Neuron (in vitro differentiated cells): ENCODE data around the gene DVL1.
A peak's percentile ranks its signal among the peaks of the same experiment; 100 is the strongest.
"Not testable (repeated sequence)": the region's sequence is repeated elsewhere in the genome, so short reads cannot be mapped to it uniquely, and the experiment has no call there.

Experiments
- H2AFZ ChIP-seq: one replicate; pipeline ENCODE4 v1.6.1; 2013; ENCODE audit warnings: low read depth, mild to moderate bottlenecking, inconsistent platforms, low read length, moderate library complexity
- H3K27me3 ChIP-seq: one replicate; pipeline ENCODE4 v1.6.1; 2013; ENCODE audit warnings: low read length; ENCODE audit not compliant: insufficient read depth
- H3K36me3 ChIP-seq: one replicate; pipeline ENCODE4 v1.6.1; 2013; ENCODE audit warnings: low read length; ENCODE audit not compliant: insufficient read depth
- H3K4me1 ChIP-seq: one replicate; pipeline ENCODE4 v1.6.1; 2013; ENCODE audit warnings: low read length; ENCODE audit not compliant: insufficient read depth
- H3K4me3 ChIP-seq: 2 replicates; pipeline ENCODE4 v1.5.1; 2013; ENCODE audit warnings: mild to moderate bottlenecking, low read length, moderate library complexity
- H3K9me3 ChIP-seq: one replicate; pipeline ENCODE4 v1.6.1; 2013; ENCODE audit warnings: low read length

Gene DVL1

DNA sequence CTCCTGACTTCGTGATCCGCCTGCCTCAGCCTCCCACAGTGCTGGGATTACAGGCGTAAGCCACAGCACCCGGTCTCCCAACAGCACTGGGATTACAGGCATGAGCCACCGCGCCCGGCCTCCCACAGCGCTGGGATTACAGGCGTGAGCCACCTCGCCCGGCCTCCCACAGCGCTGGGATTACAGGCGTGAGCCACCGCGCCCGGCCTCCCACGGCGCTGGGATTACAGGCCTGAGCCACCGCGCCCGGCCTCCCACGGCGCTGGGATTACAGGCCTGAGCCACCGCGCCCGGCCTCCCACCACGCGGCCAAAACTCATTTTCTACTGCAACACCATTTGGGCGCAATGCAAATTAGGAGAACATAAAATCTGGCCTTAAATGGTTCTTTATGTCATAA is 36.1 kb upstream of the DVL1 start:
- not testable (repeated sequence) for H3K4me3 ChIP-seq, H3K9me3 ChIP-seq, H2AFZ ChIP-seq, H3K4me1 ChIP-seq, H3K27me3 ChIP-seq
- H3K36me3 ChIP-seq: peaks cover 54% of the 10 kb centered on the region

DNA sequence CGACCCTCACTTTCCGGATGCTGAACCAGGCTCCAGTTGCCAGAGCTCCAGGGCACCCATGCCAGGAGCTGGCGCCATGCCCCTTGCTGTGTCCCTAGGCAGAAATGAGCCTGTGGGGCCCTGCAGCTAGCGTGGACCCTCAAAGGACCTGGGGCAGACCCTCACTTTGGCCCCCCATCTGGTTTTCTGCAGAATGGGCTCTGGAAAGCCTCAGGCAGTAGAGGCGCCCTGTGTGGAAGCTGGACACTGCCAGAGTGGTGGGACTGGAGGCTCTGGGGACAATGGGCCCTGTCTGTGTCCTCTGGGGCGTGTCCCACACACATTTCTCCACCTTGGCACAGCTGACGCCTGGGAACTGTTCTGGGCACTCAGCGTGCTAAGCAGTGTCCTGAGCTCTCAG is 32.1 kb upstream of the DVL1 start:
- H3K9me3 ChIP-seq: peaks cover 6% of the 10 kb centered on the region

DNA sequence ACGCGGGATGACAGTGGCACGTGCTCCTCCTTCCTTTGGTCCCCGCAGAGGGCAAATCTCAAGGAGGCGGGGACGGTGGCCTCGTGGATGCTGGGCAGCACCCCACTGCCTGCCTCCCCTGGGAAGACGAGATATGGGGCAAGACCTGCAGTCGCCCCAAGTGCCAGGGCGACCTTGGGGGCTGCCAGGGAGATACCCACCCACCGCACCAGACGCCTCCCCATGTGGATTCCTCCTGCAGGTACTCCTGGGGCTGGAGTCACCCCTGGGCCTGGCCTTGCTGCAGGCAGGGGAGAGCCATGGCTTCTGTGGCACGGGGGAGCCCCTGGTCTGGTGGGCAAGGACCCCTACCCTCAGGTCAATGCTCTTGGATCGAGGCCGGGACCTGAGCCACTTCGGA is 31.6 kb upstream of the DVL1 start:
- Histone ChIP-seq H3K4me1 (peaks cover 2% of the 10 kb centered on the region), H3K27me3 (no peaks in the 10 kb centered on the region), H2AFZ (no peak overlapping the region), H3K36me3 (peaks cover 12% of the 10 kb centered on the region), H3K4me3 (no peak overlapping the region), H3K9me3 (peaks cover 4% of the 10 kb centered on the region)

More for the DNA sequence above, 32.1 kb upstream of the DVL1 start:
- peaks cover 17% of the 10 kb centered on the region for H3K36me3 ChIP-seq
- H2AFZ ChIP-seq: no peak overlapping the region
- no peaks in the 10 kb centered on the region for H3K4me1 ChIP-seq
- no peak overlapping the region for H3K4me3 ChIP-seq
- no peaks in the 10 kb centered on the region for H3K27me3 ChIP-seq

DNA sequence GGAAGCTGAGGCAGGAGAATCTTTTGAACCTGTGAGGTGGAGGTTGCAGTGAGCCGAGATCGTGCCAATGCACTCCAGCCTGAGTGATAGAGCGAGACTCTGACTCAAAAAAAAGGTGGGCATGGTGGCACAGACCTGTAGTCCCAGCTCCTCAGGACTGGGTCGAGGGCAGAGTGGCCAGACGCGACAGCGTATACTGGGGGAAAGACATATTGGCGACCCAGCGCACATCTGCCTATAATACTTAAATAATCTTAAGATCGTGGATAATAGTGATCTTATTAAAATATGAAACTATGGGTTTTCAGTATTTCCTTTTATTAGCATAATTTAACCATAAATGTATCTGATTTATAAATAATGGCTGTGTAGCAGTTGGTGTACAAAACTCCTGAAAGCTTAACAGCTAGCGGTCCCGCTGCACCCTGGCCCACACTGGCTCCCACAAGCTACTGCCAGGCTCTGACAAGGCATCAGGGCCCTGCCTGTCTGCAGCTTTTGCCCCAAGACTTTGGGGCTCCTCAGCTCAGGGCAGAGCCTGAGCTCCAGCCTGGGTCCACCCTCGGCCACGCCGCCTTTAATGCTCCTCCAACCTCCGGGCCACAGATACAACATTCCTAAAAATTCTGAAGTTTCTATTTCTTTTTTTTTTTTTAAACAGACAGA is 28.5 kb upstream of the DVL1 start:
- Histone ChIP-seq H3K27me3 (no peaks in the 10 kb centered on the region), H2AFZ (no peak overlapping the region), H3K4me3 (no peak overlapping the region), H3K4me1 (peaks cover 16% of the 10 kb centered on the region), H3K36me3 (peaks cover 11% of the 10 kb centered on the region), H3K9me3 (no peaks in the 10 kb centered on the region)

DNA sequence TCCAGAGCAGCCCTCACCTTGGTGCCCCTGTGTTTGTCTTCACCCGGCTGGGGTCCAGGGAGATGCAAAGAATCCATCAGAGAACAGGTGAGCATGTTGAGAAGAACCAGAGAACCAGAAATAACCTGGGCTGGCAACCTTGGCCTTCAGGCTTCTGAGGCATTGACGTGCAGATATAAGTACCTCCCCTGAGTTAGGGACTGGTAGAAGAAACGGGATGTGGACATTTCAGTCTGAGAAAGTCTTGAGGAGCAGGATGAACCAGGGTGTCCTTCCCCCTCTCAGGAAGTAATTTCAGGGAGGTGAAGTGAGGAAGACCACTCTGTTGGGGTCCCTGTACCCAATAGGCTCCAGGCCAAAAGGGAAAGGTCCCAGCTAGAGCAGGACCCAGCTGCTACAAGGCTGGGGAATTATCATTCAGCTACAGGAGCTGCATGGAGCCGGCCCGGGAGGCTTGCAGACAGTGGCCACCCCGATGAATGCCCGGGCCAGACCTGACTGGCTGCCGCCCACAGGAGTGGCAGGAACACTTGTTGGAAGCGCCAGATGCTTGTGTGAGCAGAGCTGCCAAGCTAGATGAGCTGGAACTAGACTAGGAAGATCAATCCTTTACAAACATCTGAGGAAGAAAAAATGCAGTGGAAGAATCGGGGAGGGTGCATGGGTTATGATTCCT is 27.5 kb upstream of the DVL1 start:
- no peak overlapping the region for H2AFZ ChIP-seq
- no peaks in the 10 kb centered on the region for H3K27me3 ChIP-seq
- peaks cover 19% of the 10 kb centered on the region for H3K4me1 ChIP-seq
- no peaks in the 10 kb centered on the region for H3K9me3 ChIP-seq
- H3K4me3 ChIP-seq: no peak overlapping the region
- peaks cover 12% of the 10 kb centered on the region for H3K36me3 ChIP-seq

DNA sequence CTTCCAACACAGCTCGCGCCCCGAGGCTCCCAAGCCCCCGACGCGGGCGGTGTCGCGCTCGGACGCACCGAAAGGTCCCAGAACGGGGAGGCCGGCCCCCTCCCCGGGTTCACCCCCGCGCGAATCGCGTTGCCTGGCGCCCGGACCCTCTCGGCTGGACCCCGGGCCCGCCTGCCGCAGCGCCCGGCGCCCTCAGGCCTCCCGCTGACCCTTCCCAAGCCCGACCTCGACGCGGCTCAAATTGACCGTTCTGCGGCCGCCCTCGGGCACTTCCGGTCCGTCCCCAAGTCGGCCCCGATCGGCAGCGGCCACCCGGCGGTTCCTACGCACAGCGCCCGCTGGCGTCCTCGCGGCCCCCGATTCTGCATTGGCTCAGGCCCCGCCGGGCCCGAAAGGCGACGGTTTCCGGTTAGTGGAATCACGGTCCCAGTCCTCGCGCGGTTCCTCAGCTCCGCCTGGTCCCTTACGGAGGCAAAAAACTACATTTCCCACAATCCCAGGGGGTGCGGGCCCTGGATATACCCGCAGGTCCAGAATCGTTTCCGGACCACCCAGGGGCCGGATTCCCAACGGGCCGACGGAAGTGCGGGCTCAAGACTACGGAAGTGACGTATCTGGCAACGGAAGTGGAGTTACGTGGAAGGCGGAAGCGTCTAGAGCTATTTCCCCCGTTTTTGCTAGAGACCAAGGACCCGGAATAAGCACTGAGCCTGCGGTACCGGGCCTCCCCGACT is 25.9 kb upstream of the DVL1 start, which contains the start of gene AURKAIP1:
AURKAIP1 (minus strand) TSS at position 279 of the 734 bp plus-strand sequence. CDS start 451 bp downstream, outside the sequence.
- peak within 1 kb of the TSS; percentile 9 for H2AFZ ChIP-seq
- no peaks in the 10 kb centered on the region for H3K9me3 ChIP-seq
- peaks cover 14% of the 10 kb centered on the region for H3K36me3 ChIP-seq
- H3K4me3 ChIP-seq: peak within 1 kb of the TSS; percentile 96
- H3K27me3 ChIP-seq: no peaks in the 10 kb centered on the region
- H3K4me1 ChIP-seq: peaks cover 19% of the 10 kb centered on the region

- H3K9me3 ChIP-seq: no peaks in the 10 kb centered on the region
- no peaks in the 10 kb centered on the region for H3K27me3 ChIP-seq
- H3K36me3 ChIP-seq: peaks cover 14% of the 10 kb centered on the region
- H3K4me3 ChIP-seq: peak overlapping the region; percentile 96
- peaks cover 19% of the 10 kb centered on the region for H3K4me1 ChIP-seq
- peak overlapping the region; percentile 9 for H2AFZ ChIP-seq
These were observed 25.3 kb upstream of the DVL1 start for GRCh38 chr1:1374589-1374928.

DNA sequence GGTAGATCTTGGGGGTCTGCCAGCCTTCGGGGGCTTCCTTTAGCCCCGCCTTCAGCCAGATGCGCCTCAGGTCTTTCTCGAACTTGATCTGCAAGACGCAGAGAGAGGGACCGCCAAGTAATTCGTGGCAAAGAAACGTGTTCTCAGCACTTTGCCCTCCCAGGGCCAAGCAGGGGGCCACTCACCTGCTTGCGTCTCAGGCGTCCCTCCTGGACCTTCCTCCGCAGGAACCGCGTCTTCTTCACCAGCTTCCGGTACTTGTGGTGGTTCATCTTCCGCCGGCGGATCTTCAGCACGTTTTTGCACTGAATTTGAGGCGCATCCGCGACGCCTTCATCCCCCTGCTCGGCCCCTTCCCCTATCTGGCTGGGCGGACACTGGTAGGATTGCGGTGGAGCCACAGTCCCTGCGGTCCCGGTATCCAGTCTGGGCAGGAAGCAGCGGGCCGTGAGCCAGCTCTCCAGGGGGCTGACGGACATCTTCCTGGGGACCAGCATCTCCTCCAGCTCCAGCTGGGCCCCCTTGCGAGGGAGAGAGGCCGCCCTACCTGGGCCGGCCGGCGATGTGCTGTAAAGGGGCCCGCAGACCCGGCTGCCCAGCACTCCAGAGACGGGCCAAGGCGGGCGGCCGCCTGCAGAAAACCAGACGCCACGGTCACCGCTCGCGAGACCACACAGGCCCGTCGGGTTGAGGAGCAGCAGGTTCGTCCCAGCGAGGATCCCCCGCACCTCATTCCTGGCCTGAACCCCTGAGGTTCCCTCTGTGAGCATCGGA is 24.8 kb upstream of the DVL1 start:
- Histone ChIP-seq H2AFZ (no peak overlapping the region), H3K4me1 (peaks cover 19% of the 10 kb centered on the region), H3K27me3 (no peaks in the 10 kb centered on the region), H3K36me3 (peaks cover 14% of the 10 kb centered on the region), H3K4me3 (peak overlapping the region; percentile 96), H3K9me3 (no peaks in the 10 kb centered on the region)

- H3K9me3 ChIP-seq: no peaks in the 10 kb centered on the region
- H3K4me3 ChIP-seq: no peak overlapping the region
- peaks cover 14% of the 10 kb centered on the region for H3K36me3 ChIP-seq
- H3K27me3 ChIP-seq: no peaks in the 10 kb centered on the region
- no peak overlapping the region for H2AFZ ChIP-seq
- peaks cover 19% of the 10 kb centered on the region for H3K4me1 ChIP-seq
These were observed 24.0 kb upstream of the DVL1 start for GRCh38 chr1:1373051-1373814.

- no peaks in the 10 kb centered on the region for H3K27me3 ChIP-seq
- peaks cover 14% of the 10 kb centered on the region for H3K36me3 ChIP-seq
- peaks cover 19% of the 10 kb centered on the region for H3K4me1 ChIP-seq
- H3K9me3 ChIP-seq: peaks cover 1% of the 10 kb centered on the region
- H3K4me3 ChIP-seq: no peak overlapping the region
- H2AFZ ChIP-seq: no peak overlapping the region
These were observed 22.8 kb upstream of the DVL1 start for GRCh38 chr1:1371746-1372711.

GRCh38 chr1:1371364-1371745 is 22.1 kb upstream of the DVL1 start:
- H3K9me3 ChIP-seq: peaks cover 8% of the 10 kb centered on the region
- H3K36me3 ChIP-seq: peaks cover 14% of the 10 kb centered on the region
- H3K4me3 ChIP-seq: no peak overlapping the region
- no peaks in the 10 kb centered on the region for H3K27me3 ChIP-seq
- H2AFZ ChIP-seq: no peak overlapping the region
- H3K4me1 ChIP-seq: peaks cover 19% of the 10 kb centered on the region
